Retinal pigment epithelial cell (primary cell): ENCODE results near the gene ATG2A.

Source experiments
- DNase-seq: peaks from one replicate; pipeline ENCODE4 v3.0.0-alpha.2; 2010; ENCODE audit warnings: low read depth
- H3K4me3 ChIP-seq: 2 replicates; pipeline ENCODE4 v1.5.1; 2011; ENCODE audit warnings: mild to moderate bottlenecking, low read length, control low read depth, moderate library complexity
- TF ChIP-seq, protein P1 (sequence below): conservative IDR thresholded peaks from 2 replicates; pipeline ENCODE4 v1.5.1; 2011; ENCODE audit warnings: low read depth, low read length, control low read depth, inconsistent platforms

Gene ATG2A

DNA sequence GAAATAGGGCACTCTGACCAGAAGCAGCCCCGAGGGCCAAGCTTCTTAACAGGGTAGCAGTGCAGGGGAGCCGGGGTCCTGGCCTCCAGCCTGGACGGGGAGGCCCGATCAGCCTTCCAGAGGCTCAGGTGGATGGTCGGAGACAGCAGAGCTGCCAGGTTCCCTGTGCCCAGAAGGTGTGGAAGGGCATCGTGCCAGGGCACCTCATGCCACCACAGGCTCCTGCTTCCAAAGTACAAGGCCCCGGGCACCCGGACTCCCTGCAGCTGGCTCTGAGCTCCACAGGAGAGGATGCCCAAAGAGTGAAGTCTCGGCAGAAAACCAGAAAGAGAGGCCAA, 52.9 kb downstream of the ATG2A start:
- no peak overlapping the region for H3K4me3 ChIP-seq
- TF ChIP-seq, protein P1, sequence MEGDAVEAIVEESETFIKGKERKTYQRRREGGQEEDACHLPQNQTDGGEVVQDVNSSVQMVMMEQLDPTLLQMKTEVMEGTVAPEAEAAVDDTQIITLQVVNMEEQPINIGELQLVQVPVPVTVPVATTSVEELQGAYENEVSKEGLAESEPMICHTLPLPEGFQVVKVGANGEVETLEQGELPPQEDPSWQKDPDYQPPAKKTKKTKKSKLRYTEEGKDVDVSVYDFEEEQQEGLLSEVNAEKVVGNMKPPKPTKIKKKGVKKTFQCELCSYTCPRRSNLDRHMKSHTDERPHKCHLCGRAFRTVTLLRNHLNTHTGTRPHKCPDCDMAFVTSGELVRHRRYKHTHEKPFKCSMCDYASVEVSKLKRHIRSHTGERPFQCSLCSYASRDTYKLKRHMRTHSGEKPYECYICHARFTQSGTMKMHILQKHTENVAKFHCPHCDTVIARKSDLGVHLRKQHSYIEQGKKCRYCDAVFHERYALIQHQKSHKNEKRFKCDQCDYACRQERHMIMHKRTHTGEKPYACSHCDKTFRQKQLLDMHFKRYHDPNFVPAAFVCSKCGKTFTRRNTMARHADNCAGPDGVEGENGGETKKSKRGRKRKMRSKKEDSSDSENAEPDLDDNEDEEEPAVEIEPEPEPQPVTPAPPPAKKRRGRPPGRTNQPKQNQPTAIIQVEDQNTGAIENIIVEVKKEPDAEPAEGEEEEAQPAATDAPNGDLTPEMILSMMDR = no peak
- no peak for DNase-seq

GRCh38 chr11:64863391-64864060, 53.5 kb downstream of the ATG2A start:
- TF ChIP-seq, protein P1 = peak; percentile 1
- H3K4me3 ChIP-seq = no peak overlapping the region
- DNase-seq = no peak

DNA sequence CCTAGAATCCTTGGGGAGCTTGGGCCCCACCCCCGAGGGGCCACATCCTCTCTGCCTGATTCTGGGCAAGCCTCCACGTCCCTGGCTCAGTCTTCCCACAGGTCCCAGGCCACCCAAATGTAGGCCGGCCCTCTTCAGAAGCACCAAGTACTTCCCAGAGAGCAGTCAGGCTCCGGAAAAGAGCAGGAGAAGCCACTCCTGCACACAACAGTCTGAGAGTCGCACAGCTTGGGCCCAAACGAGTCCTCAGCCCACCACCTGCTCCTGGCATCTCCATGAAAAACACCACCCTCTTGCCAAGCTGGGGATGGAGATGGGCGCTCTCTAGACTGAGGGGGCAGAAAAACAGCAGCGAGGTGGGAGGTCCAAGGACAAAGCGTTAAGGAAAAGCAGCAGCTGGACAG, 54.0 kb downstream of the ATG2A start:
- TF ChIP-seq, protein P1 = no peak
- DNase-seq = no peak
- H3K4me3 ChIP-seq = no peak overlapping the region

- TF ChIP-seq, protein P1 = no peak
- no peak for DNase-seq
- no peak overlapping the region for H3K4me3 ChIP-seq
Measured at GRCh38 chr11:64861227-64861975, 55.6 kb downstream of the ATG2A start.

DNA sequence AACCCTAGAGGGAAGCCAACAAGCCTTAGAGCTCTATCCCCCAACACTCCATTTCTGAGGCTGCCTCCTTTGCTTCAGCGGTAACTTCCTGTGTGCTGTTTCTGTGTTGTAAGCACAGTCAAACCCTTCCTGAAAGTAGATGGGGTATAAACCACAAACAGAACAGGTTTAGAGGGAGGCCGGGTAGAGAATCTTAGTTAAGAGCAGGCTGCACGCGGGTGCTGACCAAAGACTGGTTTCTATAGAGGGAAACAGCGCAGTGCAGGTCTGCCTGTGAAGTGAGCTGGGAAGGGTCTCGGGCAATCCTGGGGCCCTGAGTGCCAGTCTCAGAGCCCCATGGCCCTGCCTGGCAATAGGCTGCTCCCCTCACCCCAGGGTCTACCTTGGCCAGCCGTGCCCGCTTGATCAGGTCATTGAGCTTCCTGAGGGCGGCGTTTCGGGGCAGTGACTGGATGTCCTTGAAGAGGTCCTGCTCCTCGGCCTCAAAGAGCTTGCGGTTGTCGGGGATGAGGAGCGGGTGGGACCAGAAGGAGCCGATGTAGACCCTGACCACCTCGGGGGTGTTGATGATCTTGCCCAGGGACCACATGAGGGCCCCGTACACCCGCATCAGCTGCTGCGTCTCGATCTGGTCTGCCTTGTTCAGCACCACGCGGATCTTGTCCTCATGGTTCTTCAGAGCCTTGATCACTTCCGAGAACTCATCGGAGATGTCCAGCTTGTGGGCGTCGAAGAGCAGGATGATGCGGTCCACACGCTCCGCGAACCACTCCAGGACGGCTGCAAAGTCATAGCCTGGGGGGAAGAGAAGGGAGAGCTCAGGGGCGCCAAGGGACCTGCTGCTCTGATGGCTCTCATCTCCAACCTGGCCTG, 57.2 kb downstream of the ATG2A start:
- TF ChIP-seq, protein P1 = no peak
- no peak for DNase-seq
- H3K4me3 ChIP-seq = no peak overlapping the region

- no peak overlapping the region for H3K4me3 ChIP-seq
- TF ChIP-seq, protein P1 = no peak
- no peak for DNase-seq
Measured at GRCh38 chr11:64858467-64859263, 58.3 kb downstream of the ATG2A start.
